ENCODE results near the gene FEZ2.

- no peak for TF ChIP-seq FOXK2 (conservative IDR thresholded peaks at IDR 0.05 in 1 of 2, IDR thresholded peaks at IDR 0.05 in 1 of 2; ENCODE audit: low read depth in 2 of 2)
- no peak for TF ChIP-seq ZNF639 (CRISPR knock-in tag; conservative IDR thresholded peaks at IDR 0.05 in 1 of 2, IDR thresholded peaks at IDR 0.05 in 1 of 2)
- TF ChIP-seq CTCF (IDR thresholded peaks at IDR 0.05 in 2 of 3, conservative IDR thresholded peaks at IDR 0.05 in 1 of 3; ENCODE audit: insufficient read depth in 2 of 3, low read depth in 1 of 3, low read length in 3 of 3), result no peak
- no peak for TF ChIP-seq BRCA1 (IDR thresholded peaks at IDR 0.05)
- TF ChIP-seq BRCA1 (CRISPR knock-in tag; IDR thresholded peaks at IDR 0.05), result no peak
- no peak for TF ChIP-seq DLX4 (CRISPR knock-in tag; IDR thresholded peaks at IDR 0.05)
- no peak for TF ChIP-seq ARID2 (IDR thresholded peaks at IDR 0.05)
- TF ChIP-seq ZNF696 (CRISPR knock-in tag; conservative IDR thresholded peaks at IDR 0.05), result no peak
- TF ChIP-seq TCF7L2 (IDR thresholded peaks at IDR 0.05; ENCODE audit: low read depth, low read length), result no peak
- TF ChIP-seq EP300 (IDR thresholded peaks at IDR 0.05; ENCODE audit: low read length), result no peak
- no peak for TF ChIP-seq RNF2 (IDR thresholded peaks at IDR 0.05)
- no peak for TF ChIP-seq KLF6 (CRISPR knock-in tag; IDR thresholded peaks at IDR 0.05; ENCODE audit: borderline replicate concordance)
- TF ChIP-seq SOX6 (IDR thresholded peaks at IDR 0.05), result no peak
Observed at GRCh38 chr2:36562973-36563532, 34.9 kb downstream of the FEZ2 start.

Measured in K562 (cell line).